Sigmoid colon (tissue), 4 donors: Measurements from ENCODE around the gene TENT5C.

ENCODE experiments used
- EP300 ChIP-seq, 4 donors: sonication (generic); formaldehyde crosslinking; IDR thresholded peaks; one replicate each; pipeline ENCODE4 v1.6.1; 2017; ENCODE audit warnings: antibody characterized with exemption in 4 of 4
- POLR2A ChIP-seq, 2 donors: fragments of 450-650 bp; IDR thresholded peaks; one replicate each; pipeline ENCODE4 v1.6.1; 2016; ENCODE audit warnings: antibody characterized with exemption in 2 of 2, mild to moderate bottlenecking in 2 of 2, moderate library complexity in 2 of 2
- POLR2AphosphoS5 ChIP-seq, 4 donors: sonication (generic); formaldehyde crosslinking; IDR thresholded peaks; one replicate each; pipeline ENCODE4 v1.6.1; 2017; ENCODE audit warnings: antibody characterized with exemption in 4 of 4
- TF ChIP-seq, protein P1 (sequence below), 4 experiments: fragments of 450-650 bp in 3 of 4; fragments of 200-600 bp in 1 of 4; IDR thresholded peaks; one replicate each; pipeline ENCODE4 v1.5.1; 2016 to 2019; ENCODE audit warnings: antibody characterized with exemption in 4 of 4, mild to moderate bottlenecking in 3 of 4, moderate library complexity in 2 of 4

DNA sequence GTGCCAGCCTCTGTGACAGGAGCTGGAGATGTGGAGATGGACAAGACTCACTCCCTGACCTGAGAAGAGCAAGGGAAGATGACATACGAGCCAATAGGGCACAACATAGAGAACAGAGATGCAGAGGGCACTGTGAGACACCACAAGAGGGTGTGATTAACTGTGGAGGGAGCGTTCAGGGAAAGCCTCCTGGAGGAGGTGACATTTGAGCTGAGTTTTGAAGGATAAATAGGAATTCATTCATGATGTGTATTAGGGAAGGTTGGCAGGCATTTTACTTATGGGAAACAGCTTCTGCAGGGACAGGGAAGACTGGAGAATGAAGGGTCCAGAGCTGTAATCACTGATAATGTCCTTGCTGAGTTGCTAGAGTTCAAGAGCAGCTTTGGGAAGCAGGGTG, 25.0 kb upstream of the TENT5C start:
- TF ChIP-seq, protein P1, sequence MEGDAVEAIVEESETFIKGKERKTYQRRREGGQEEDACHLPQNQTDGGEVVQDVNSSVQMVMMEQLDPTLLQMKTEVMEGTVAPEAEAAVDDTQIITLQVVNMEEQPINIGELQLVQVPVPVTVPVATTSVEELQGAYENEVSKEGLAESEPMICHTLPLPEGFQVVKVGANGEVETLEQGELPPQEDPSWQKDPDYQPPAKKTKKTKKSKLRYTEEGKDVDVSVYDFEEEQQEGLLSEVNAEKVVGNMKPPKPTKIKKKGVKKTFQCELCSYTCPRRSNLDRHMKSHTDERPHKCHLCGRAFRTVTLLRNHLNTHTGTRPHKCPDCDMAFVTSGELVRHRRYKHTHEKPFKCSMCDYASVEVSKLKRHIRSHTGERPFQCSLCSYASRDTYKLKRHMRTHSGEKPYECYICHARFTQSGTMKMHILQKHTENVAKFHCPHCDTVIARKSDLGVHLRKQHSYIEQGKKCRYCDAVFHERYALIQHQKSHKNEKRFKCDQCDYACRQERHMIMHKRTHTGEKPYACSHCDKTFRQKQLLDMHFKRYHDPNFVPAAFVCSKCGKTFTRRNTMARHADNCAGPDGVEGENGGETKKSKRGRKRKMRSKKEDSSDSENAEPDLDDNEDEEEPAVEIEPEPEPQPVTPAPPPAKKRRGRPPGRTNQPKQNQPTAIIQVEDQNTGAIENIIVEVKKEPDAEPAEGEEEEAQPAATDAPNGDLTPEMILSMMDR (IDR thresholded peaks at IDR 0.05) = no peak
- no peak for TF ChIP-seq POLR2AphosphoS5 (IDR thresholded peaks at IDR 0.05)
- TF ChIP-seq POLR2A (IDR thresholded peaks at IDR 0.05) = no peak
- no peak for TF ChIP-seq EP300 (IDR thresholded peaks at IDR 0.05)
